Measurements from ENCODE around the gene SSBP3.

DNA sequence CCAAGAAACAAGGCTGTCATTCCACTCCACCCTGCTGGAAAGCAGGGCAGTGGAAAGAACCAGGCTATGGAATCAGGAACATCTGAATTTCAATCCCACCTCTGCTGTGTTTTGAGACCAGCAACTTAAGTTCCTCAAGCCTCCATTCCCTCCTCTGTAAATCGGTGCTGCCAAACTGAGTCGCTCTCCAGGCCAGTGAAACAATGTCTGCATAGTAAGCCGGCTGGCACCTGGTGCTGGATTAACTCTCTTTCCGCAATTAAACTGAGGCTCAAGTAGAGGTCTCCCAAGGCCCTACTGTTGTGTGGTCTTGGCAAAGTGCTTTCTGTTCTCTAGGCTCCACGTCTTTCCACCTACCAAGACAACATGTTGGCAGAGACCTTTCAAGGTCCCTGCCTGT is 65.3 kb downstream of the SSBP3 start:
- TF ChIP-seq, protein P1, sequence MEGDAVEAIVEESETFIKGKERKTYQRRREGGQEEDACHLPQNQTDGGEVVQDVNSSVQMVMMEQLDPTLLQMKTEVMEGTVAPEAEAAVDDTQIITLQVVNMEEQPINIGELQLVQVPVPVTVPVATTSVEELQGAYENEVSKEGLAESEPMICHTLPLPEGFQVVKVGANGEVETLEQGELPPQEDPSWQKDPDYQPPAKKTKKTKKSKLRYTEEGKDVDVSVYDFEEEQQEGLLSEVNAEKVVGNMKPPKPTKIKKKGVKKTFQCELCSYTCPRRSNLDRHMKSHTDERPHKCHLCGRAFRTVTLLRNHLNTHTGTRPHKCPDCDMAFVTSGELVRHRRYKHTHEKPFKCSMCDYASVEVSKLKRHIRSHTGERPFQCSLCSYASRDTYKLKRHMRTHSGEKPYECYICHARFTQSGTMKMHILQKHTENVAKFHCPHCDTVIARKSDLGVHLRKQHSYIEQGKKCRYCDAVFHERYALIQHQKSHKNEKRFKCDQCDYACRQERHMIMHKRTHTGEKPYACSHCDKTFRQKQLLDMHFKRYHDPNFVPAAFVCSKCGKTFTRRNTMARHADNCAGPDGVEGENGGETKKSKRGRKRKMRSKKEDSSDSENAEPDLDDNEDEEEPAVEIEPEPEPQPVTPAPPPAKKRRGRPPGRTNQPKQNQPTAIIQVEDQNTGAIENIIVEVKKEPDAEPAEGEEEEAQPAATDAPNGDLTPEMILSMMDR (IDR thresholded peaks at IDR 0.05) = no peak
- no peak for TF ChIP-seq POLR2A (IDR thresholded peaks at IDR 0.05)
